DND-41 (cell line): ENCODE measurements around the gene STAM.

Source experiments
- ATAC-seq: fragments of 200-7000 bp; cut with Tn5 transposase; 3 replicates; pipeline ENCODE4 v1.9.1; 2021; ENCODE audit warnings: low read depth; ENCODE audit not compliant: insufficient read depth
- DNase-seq: peaks from one replicate; pipeline ENCODE4 v3.0.0-alpha.2; 2020
- H2AFZ ChIP-seq: 2 replicates; pipeline ENCODE4 v1.6.0; 2012; ENCODE audit warnings: low read depth, low read length
- H3K27ac ChIP-seq: 2 replicates; pipeline ENCODE4 v1.5.1; 2012; ENCODE audit warnings: low read length, inconsistent platforms
- H3K27me3 ChIP-seq: fragments of 200-600 bp; sonication (generic); 2 replicates; pipeline ENCODE4 v1.6.0; 2012; ENCODE audit warnings: low read length, mild to moderate bottlenecking, inconsistent platforms; ENCODE audit not compliant: insufficient read depth, poor library complexity
- H3K36me3 ChIP-seq: 2 replicates; pipeline ENCODE4 v1.5.1; 2012; ENCODE audit warnings: low read length, inconsistent platforms; ENCODE audit not compliant: insufficient read depth
- H3K4me1 ChIP-seq: 2 replicates; pipeline ENCODE4 v1.5.1; 2012; ENCODE audit warnings: mild to moderate bottlenecking, low read length; ENCODE audit not compliant: insufficient read depth
- H3K4me2 ChIP-seq: 2 replicates; pipeline ENCODE4 v1.6.0; 2012; ENCODE audit warnings: mild to moderate bottlenecking, moderate library complexity, low read length, inconsistent platforms; ENCODE audit not compliant: insufficient read depth
- H3K4me3 ChIP-seq, 2 experiments: fragments of 200-600 bp in 1 of 2; shearing (Covaris generic) in 1 of 2; 2 replicates each; pipeline ENCODE4 v1.5.1; 2012 to 2016; ENCODE audit warnings: inconsistent platforms in 2 of 2, low read length in 2 of 2, mild to moderate bottlenecking in 2 of 2, low read depth in 1 of 2, moderate library complexity in 1 of 2
- H3K79me2 ChIP-seq: 2 replicates; pipeline ENCODE4 v1.6.0; 2012; ENCODE audit warnings: low read length, inconsistent platforms; ENCODE audit not compliant: insufficient read depth
- H3K9ac ChIP-seq: 2 replicates; pipeline ENCODE4 v1.6.0; 2012; ENCODE audit warnings: low read depth, mild to moderate bottlenecking, inconsistent platforms, low read length, moderate library complexity
- H3K9me3 ChIP-seq: 2 replicates; pipeline ENCODE4 v1.5.1; 2012; ENCODE audit warnings: low read length, moderate library complexity, mild to moderate bottlenecking, inconsistent platforms; ENCODE audit not compliant: insufficient read depth, severe bottlenecking
- H4K20me1 ChIP-seq: 2 replicates; pipeline ENCODE4 v1.6.0; 2012; ENCODE audit warnings: low read length; ENCODE audit not compliant: insufficient read depth
- CTCF ChIP-seq: IDR thresholded peaks from 2 replicates; pipeline ENCODE4 v1.5.1; 2012; ENCODE audit warnings: borderline replicate concordance, low read length, moderate library complexity, mild to moderate bottlenecking; ENCODE audit not compliant: poor library complexity, severe bottlenecking; ENCODE audit errors: extremely low read depth
- EZH2 ChIP-seq: IDR thresholded peaks from 3 replicates; pipeline ENCODE4 v1.6.1; 2012; ENCODE audit warnings: borderline replicate concordance, low read depth, mild to moderate bottlenecking, moderate library complexity, low read length, inconsistent platforms; ENCODE audit not compliant: severe bottlenecking

STAM gene

GRCh38 chr10:17673471-17674061 is 29.6 kb downstream of the STAM start:
- Histone ChIP-seq H2AFZ (no peak overlapping the region), H3K27me3 (no peaks in the 10 kb centered on the region), H3K79me2 (peaks cover 58% of the 10 kb centered on the region), H3K4me3 (no peak overlapping the region), H3K27ac (no peak overlapping the region), H3K9me3 (no peaks in the 10 kb centered on the region), H3K36me3 (no peaks in the 10 kb centered on the region), H4K20me1 (peaks cover 6% of the 10 kb centered on the region), H3K4me1 (no peaks in the 10 kb centered on the region), H3K9ac (no peak overlapping the region), H3K4me2 (no peak overlapping the region)
- TF ChIP-seq CTCF (no peak), EZH2 (no peak)
- ATAC-seq = peak; percentile 39; the same call in 1 of the 3 replicates
- DNase-seq = no peak

DNA sequence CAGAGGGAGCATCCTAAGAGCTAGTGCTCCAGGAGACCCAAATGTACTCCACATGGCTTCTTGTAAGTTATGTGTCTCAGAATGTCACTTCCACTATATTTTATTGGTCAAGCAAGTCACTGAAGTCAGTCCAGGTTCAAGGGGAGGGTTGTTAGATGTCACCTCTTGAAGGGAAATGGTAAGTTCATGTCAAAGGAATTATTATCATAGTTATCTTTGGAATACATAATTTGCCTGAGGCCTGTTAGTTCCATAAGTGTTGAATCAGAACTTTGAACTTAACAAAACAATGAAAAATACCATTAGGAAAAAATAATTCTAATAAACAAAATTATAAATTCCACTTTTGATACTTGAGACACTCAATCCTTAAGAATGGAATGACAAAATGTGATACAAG is 30.6 kb downstream of the STAM start:
- no peak overlapping the region for H2AFZ ChIP-seq
- no peak overlapping the region for H3K4me3 ChIP-seq
- H3K27me3 ChIP-seq = no peaks in the 10 kb centered on the region
- no peak overlapping the region for H3K4me2 ChIP-seq
- no peak overlapping the region for H3K9ac ChIP-seq
- DNase-seq = no peak
- ATAC-seq = no peak
- H3K9me3 ChIP-seq = peaks cover 2% of the 10 kb centered on the region
- no peaks in the 10 kb centered on the region for H3K4me1 ChIP-seq
- H3K79me2 ChIP-seq = peaks cover 61% of the 10 kb centered on the region
- TF ChIP-seq CTCF (no peak), EZH2 (no peak)
- no peak overlapping the region for H3K27ac ChIP-seq
- H4K20me1 ChIP-seq = peaks cover 6% of the 10 kb centered on the region
- H3K36me3 ChIP-seq = no peaks in the 10 kb centered on the region

GRCh38 chr10:17675638-17676037 is 31.7 kb downstream of the STAM start:
- H3K27me3 ChIP-seq = no peaks in the 10 kb centered on the region
- peaks cover 63% of the 10 kb centered on the region for H3K79me2 ChIP-seq
- TF ChIP-seq EZH2 (no peak), CTCF (no peak)
- H3K27ac ChIP-seq = no peak overlapping the region
- H3K9ac ChIP-seq = no peak overlapping the region
- H3K4me2 ChIP-seq = no peak overlapping the region
- no peak for DNase-seq
- H4K20me1 ChIP-seq = peaks cover 6% of the 10 kb centered on the region
- no peak for ATAC-seq
- H3K4me3 ChIP-seq = no peak overlapping the region
- no peaks in the 10 kb centered on the region for H3K36me3 ChIP-seq
- H3K4me1 ChIP-seq = no peaks in the 10 kb centered on the region
- H3K9me3 ChIP-seq = peaks cover 2% of the 10 kb centered on the region
- H2AFZ ChIP-seq = no peak overlapping the region

GRCh38 chr10:17676919-17677318 is 33.0 kb downstream of the STAM start:
- H3K27me3 ChIP-seq = no peaks in the 10 kb centered on the region
- TF ChIP-seq CTCF = no peak
- TF ChIP-seq EZH2 = no peak
- H3K27ac ChIP-seq = no peak overlapping the region
- H3K79me2 ChIP-seq = peaks cover 66% of the 10 kb centered on the region
- ATAC-seq (no peak), DNase-seq (no peak)
- H3K36me3 ChIP-seq = no peaks in the 10 kb centered on the region
- no peak overlapping the region for H3K4me3 ChIP-seq
- H2AFZ ChIP-seq = no peak overlapping the region
- H4K20me1 ChIP-seq = no peaks in the 10 kb centered on the region; the same call in 1 of the 2 replicates
- H3K4me1 ChIP-seq = no peaks in the 10 kb centered on the region
- no peak overlapping the region for H3K9ac ChIP-seq
- H3K9me3 ChIP-seq = peaks cover 2% of the 10 kb centered on the region
- H3K4me2 ChIP-seq = no peak overlapping the region
